Ishikawa (cell line): ENCODE results near the gene TSR1.

Experiments
- EP300 ChIP-seq: IDR thresholded peaks from 2 replicates; pipeline ENCODE4 v1.6.1; 2012; ENCODE audit warnings: borderline replicate concordance
- FOXM1 ChIP-seq: IDR thresholded peaks from 2 replicates; pipeline ENCODE4 v1.6.1; 2012; ENCODE audit warnings: low read depth, borderline replicate concordance
- TAF1 ChIP-seq: IDR thresholded peaks from 2 replicates; pipeline ENCODE4 v1.6.1; 2012; ENCODE audit warnings: low read depth, mild to moderate bottlenecking
- TEAD4 ChIP-seq: IDR thresholded peaks from 2 replicates; pipeline ENCODE4 v1.6.1; 2012
- YY1 ChIP-seq: IDR thresholded peaks from 2 replicates; pipeline ENCODE4 v1.6.1; 2012; ENCODE audit warnings: low read depth
- TF ChIP-seq, protein P1 (sequence below): IDR thresholded peaks from 2 replicates; pipeline ENCODE4 v1.6.1; 2012
- TF ChIP-seq, protein P2 (sequence below): IDR thresholded peaks from 2 replicates; pipeline ENCODE4 v1.6.1; 2012; ENCODE audit warnings: low read depth, mild to moderate bottlenecking
- TF ChIP-seq, protein P3 (sequence below): IDR thresholded peaks from 2 replicates; pipeline ENCODE4 v1.6.1; 2012

DNA sequence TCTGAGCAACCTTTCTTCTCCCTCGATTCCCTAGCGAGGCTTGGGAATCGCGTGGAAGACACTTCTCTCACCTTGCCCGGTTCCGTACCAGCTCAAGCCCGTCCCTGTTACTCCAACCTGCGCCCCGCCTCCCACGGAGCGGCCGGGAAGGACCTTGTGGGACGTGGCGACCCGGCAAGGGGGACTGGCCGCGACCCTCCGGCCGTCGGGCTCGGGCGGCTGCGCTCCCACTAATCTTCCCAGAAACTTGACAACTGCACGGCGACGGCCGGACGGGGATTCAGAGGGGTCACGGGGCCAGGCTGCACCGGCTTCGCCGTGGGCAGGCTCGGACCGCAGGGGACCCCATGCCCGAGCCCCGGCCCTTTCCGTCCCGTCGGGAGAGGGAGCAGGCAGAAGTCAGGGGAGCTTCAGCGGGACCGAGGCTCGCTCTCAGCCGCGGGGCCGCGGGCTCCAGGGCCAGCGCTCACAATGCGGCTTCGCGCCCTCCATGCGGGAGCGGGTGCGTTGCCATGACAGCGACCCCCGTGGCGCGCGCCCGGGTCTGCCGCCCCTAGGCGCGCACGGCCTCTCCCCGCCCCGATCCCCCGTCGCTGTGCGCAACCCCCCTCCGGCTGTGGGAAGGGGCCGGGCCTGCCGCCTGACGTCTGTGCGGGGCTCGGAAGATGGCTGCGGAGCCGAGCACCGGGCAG is 741 bp upstream of the TSR1 start, which contains the start of gene SGSM2:
- TF ChIP-seq, protein P1, sequence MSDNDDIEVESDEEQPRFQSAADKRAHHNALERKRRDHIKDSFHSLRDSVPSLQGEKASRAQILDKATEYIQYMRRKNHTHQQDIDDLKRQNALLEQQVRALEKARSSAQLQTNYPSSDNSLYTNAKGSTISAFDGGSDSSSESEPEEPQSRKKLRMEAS, result no peak
- TF ChIP-seq TAF1 (no peak; the same call in 1 of the 2 replicates), FOXM1 (no peak), TEAD4 (no peak), EP300 (no peak), YY1 (peak; percentile 79; the same call in 1 of the 2 replicates)
- TF ChIP-seq, protein P2, sequence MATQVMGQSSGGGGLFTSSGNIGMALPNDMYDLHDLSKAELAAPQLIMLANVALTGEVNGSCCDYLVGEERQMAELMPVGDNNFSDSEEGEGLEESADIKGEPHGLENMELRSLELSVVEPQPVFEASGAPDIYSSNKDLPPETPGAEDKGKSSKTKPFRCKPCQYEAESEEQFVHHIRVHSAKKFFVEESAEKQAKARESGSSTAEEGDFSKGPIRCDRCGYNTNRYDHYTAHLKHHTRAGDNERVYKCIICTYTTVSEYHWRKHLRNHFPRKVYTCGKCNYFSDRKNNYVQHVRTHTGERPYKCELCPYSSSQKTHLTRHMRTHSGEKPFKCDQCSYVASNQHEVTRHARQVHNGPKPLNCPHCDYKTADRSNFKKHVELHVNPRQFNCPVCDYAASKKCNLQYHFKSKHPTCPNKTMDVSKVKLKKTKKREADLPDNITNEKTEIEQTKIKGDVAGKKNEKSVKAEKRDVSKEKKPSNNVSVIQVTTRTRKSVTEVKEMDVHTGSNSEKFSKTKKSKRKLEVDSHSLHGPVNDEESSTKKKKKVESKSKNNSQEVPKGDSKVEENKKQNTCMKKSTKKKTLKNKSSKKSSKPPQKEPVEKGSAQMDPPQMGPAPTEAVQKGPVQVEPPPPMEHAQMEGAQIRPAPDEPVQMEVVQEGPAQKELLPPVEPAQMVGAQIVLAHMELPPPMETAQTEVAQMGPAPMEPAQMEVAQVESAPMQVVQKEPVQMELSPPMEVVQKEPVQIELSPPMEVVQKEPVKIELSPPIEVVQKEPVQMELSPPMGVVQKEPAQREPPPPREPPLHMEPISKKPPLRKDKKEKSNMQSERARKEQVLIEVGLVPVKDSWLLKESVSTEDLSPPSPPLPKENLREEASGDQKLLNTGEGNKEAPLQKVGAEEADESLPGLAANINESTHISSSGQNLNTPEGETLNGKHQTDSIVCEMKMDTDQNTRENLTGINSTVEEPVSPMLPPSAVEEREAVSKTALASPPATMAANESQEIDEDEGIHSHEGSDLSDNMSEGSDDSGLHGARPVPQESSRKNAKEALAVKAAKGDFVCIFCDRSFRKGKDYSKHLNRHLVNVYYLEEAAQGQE, result no peak
- TF ChIP-seq, protein P3, sequence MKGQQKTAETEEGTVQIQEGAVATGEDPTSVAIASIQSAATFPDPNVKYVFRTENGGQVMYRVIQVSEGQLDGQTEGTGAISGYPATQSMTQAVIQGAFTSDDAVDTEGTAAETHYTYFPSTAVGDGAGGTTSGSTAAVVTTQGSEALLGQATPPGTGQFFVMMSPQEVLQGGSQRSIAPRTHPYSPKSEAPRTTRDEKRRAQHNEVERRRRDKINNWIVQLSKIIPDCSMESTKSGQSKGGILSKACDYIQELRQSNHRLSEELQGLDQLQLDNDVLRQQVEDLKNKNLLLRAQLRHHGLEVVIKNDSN, result no peak
